Thoracic aorta (tissue), 2 donors: ENCODE data around the gene NEK4. TPM values are rescaled to one million over a fixed set of nuclear protein-coding genes. Genes with fewer than 3 reads are reported as not detected.

Experiments
- ATAC-seq: fragments of 150-250 bp; one replicate; pipeline ENCODE4 v1.8.0; 2017; ENCODE audit warnings: low read depth; ENCODE audit not compliant: insufficient number of reproducible peaks, low FRiP score
- DNase-seq: peaks from one replicate; pipeline ENCODE4 v3.0.0-alpha.2; 2020; ENCODE audit warnings: low spot score
- H3K27ac ChIP-seq, 2 donors: fragments of 200-600 bp; sonication (generic); 1 replicate in 1 of 2; 2 replicates in 1 of 2; pipeline ENCODE4 v1.5.1; 2016; ENCODE audit warnings: mild to moderate bottlenecking in 2 of 2, moderate library complexity in 2 of 2
- H3K27me3 ChIP-seq: fragments of 200-600 bp; sonication (generic); replicated peaks from 2 replicates; pipeline ENCODE4 v1.6.0; 2016; ENCODE audit warnings: mild to moderate bottlenecking; ENCODE audit not compliant: insufficient read depth
- H3K36me3 ChIP-seq: fragments of 200-600 bp; sonication (generic); one replicate; pipeline ENCODE4 v1.5.1; 2016
- H3K4me1 ChIP-seq, 2 donors: fragments of 200-600 bp; sonication (generic); 1 replicate in 1 of 2; 2 replicates in 1 of 2; pipeline versions ENCODE4 v1.5.1 to v1.6.0; 2016; ENCODE audit warnings: low read depth in 2 of 2, mild to moderate bottlenecking in 1 of 2; ENCODE audit not compliant: control insufficient read depth in 1 of 2
- H3K4me3 ChIP-seq: fragments of 200-600 bp; sonication (generic); 2 replicates; pipeline ENCODE4 v1.5.1; 2016; ENCODE audit warnings: mild to moderate bottlenecking
- H3K9me3 ChIP-seq: fragments of 200-600 bp; sonication (generic); 2 replicates; pipeline ENCODE4 v1.5.1; 2016
- total RNA-seq, 2 donors: library from RNA; depleted of rRNA; stranded (reverse); fragments of >200 nt; gene quantifications; one replicate each; pipeline versions ENCODE4 v1.1.0 to v1.2.3, GENCODE V29; 2016
- TF ChIP-seq, protein P1 (sequence below): fragments of 200-600 bp; sonication (generic); IDR thresholded peaks from one replicate; pipeline ENCODE4 v1.5.1; 2019; ENCODE audit warnings: antibody characterized with exemption

NEK4 gene
- total RNA-seq, 2 donors from 2014 or later, result 17.5 to 24.4 TPM

DNA sequence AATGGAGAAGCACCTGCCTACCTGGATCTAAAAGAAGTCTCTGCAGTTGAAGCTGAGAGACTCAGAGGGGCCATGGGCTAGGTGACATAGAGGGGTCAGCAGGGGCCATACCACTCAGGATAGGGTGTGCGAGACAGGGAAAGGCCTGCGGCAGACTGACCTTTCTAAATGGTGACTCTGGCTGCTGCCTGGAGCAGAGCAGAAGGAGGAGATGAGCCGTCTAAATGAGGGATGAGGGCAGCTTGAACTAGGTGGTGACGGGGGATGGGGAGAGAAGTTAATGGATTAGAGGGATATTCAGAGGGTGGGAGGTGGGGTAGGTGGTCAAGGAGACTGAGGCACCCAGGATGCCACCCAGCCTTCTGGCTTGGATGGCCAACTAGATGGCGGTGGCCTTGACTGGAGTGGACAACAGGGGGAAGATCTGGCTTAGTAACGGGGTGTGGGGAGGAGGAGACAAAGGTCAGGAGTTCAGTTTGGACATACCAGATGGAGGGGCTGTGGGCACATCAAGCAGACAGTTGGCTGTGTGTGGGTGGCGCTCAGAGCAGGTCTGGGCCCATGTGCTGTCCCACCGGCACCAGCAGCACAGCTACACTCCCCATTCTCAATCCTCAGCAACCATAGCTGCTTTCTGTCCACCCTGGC is 3.5 kb upstream of the NEK4 start:
- Histone ChIP-seq H3K27me3 (no peaks in the 10 kb centered on the region), H3K4me1 (peaks cover 9 to 13% of the 10 kb centered on the region in 2 donors), H3K4me3 (no peak overlapping the region), H3K27ac (no peak overlapping the region), H3K9me3 (no peaks in the 10 kb centered on the region), H3K36me3 (no peaks in the 10 kb centered on the region)
- TF ChIP-seq, protein P1, sequence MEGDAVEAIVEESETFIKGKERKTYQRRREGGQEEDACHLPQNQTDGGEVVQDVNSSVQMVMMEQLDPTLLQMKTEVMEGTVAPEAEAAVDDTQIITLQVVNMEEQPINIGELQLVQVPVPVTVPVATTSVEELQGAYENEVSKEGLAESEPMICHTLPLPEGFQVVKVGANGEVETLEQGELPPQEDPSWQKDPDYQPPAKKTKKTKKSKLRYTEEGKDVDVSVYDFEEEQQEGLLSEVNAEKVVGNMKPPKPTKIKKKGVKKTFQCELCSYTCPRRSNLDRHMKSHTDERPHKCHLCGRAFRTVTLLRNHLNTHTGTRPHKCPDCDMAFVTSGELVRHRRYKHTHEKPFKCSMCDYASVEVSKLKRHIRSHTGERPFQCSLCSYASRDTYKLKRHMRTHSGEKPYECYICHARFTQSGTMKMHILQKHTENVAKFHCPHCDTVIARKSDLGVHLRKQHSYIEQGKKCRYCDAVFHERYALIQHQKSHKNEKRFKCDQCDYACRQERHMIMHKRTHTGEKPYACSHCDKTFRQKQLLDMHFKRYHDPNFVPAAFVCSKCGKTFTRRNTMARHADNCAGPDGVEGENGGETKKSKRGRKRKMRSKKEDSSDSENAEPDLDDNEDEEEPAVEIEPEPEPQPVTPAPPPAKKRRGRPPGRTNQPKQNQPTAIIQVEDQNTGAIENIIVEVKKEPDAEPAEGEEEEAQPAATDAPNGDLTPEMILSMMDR, result no peak
- ATAC-seq, result no peak
- DNase-seq, result no peak

DNA sequence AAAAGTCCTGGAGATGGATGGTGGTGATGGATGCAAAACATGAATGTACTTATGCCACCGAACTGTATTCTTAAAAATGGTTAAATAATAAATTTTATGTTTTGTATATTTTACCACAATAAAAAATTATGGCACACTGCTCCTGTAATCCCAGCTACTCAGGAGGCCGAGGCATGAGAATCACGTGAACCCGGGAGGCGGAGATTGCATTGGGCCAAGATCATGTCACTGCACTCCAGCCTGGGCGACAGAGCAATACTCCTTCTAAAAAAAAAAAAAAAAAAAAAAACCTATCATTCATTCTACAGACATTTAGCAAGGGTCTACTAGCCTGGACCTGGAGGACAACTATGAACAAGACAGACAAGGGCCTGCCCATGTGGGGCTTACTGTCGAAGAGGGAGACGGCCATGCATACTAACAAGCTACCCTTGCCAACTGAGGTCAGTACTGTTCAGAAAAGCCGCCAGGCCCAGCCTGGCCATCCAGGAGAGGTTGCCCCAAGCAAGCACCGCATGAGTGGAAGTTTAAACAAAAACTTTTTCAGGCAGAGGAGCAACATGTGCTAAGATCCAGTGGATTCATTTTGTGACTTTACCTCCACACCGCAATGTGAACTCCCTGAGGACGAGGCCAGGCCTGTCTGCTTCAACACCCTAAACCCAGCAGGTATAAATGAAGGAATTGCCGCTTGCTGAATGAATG is 2.8 kb upstream of the NEK4 start:
- Histone ChIP-seq H3K27ac (no peak overlapping the region), H3K4me3 (no peak overlapping the region), H3K9me3 (no peaks in the 10 kb centered on the region), H3K4me1 (peaks cover 9 to 13% of the 10 kb centered on the region in 2 donors), H3K36me3 (no peaks in the 10 kb centered on the region), H3K27me3 (no peaks in the 10 kb centered on the region)
- TF ChIP-seq, protein P1, result no peak
- DNase-seq (no peak), ATAC-seq (no peak)

DNA sequence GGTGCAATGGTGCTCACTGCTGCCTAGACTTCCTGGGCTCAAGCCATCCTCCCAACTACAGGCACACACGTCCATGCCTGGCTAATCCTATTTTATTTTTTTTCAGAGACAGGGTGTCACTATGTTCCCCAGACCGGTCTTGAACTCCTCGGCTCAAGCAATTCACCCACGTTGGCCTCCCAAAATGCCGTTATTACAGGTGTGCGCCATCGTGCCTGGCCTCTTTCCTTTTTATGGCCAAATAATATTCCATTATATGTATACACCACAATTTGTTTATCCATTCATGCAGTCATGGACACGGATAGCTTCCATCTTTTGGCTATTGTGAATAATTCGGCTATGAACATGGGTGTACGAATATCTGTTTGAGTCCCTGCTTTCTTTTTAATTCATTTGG is 962 bp upstream of the NEK4 start:
- peak overlapping the region; percentile 75 to 80 for H3K27ac ChIP-seq
- ATAC-seq (no peak), DNase-seq (no peak)
- TF ChIP-seq, protein P1, result no peak
- peaks cover 9 to 13% of the 10 kb centered on the region in 2 donors for H3K4me1 ChIP-seq
- no peaks in the 10 kb centered on the region for H3K27me3 ChIP-seq
- no peaks in the 10 kb centered on the region for H3K36me3 ChIP-seq
- no peaks in the 10 kb centered on the region for H3K9me3 ChIP-seq
- peak overlapping the region; percentile 99 for H3K4me3 ChIP-seq

DNA sequence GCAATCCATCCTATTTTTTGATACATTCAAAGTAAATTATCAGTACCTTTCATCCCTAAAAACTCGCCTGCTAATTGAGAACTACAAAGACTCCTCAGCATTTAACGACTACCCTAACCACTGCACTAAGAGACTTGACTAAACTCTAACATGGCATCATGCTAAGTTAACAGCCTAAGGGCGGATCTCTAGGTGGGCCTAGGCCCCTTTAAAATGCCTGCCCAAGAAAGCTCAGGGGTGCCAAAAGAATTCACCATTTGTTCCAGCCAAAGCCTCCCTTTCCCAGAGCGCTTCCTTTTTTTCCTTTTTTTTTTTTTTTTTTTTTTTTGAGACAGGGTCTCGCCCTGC is 568 bp upstream of the NEK4 start:
- Histone ChIP-seq H3K27me3 (no peaks in the 10 kb centered on the region), H3K4me3 (peak overlapping the region; percentile 99), H3K4me1 (peaks cover 9 to 13% of the 10 kb centered on the region in 2 donors), H3K9me3 (no peaks in the 10 kb centered on the region), H3K36me3 (no peaks in the 10 kb centered on the region), H3K27ac (peak overlapping the region; percentile 75 to 80)
- no peak for DNase-seq
- ATAC-seq, result no peak
- TF ChIP-seq, protein P1, result no peak

DNA sequence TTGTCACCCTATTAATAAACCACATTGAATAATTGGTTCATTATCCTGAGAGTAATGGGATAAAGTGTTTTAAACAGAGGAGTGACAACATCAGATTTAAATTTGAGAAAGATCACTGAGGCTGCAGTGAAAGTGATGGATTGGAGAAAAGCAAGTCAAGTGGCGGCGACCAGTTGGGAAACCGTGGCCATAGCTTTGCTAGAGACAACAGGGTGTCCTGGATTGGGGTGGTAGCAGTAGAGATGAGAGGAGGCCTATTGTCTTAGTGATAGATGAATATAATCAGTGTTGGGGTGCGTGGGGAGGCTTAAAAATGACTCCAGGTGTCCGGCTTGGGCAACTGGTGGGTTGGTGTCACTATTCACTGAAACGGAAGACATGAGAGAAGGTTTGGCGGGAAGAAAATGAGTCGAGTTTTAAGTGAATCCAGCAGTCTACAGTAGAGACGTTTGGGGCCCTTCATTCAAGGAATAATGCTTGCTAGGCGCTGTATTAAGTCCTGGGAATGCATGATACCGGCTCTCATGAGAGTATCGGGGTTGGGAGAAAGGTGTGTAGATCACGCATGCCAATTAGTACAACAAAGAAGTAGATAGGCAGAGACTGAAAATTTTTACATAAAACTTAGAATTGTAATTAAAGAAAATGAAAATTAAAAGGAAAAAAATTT is 819 bp downstream of the NEK4 start:
- no peak for DNase-seq
- Histone ChIP-seq H3K27ac (peak overlapping the region in 1 of 2 donors; percentile 75), H3K9me3 (no peaks in the 10 kb centered on the region), H3K27me3 (no peaks in the 10 kb centered on the region), H3K36me3 (peaks cover 9% of the 10 kb centered on the region), H3K4me1 (peaks cover 9 to 13% of the 10 kb centered on the region in 2 donors), H3K4me3 (peak overlapping the region; percentile 99)
- TF ChIP-seq, protein P1, result no peak
- ATAC-seq, result no peak
